GM19099 (cell line): ENCODE data around the gene KIAA0513.

Experiments used
- POLR2A ChIP-seq: IDR thresholded peaks from 3 replicates; pipeline ENCODE4 v1.6.1; 2011; ENCODE audit warnings: low read depth; ENCODE audit not compliant: insufficient read length; ENCODE audit errors: extremely low read depth

The KIAA0513 gene

DNA sequence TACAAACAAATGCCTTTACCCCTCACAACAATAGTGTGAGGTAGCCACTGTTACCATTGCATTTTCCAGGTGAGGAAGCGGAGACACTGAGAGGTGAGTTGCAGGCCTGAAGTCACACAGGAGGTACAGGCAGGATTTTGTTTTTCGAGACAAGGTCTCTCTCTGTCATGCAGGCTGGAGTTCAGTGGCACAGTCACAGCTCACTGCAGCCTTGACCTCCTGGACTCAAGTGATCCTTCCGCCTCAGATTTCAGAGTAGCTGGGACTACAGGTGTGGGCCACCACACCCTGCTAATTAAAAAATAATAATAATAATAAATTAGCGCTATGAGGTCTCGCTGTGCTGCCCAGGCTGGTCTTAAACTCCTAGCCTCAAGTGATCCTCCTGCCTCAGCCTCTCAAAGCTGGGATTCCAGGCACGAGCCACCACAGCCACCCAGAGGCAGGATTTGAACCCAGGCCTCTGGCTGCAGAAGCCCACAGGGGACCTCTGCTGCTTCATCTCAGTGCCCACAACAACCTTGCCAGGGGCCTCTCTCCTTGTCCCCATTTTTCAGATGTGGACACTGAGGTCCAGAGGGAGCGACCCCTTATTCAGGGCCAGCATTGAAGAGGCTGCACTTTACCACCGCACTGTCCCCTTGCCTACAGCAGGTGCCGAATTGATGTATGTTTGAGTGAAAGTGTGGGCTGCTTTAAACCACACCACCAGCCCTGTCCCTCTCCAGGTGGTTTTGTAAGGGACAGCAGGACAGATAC lies 100.7 kb downstream of the KIAA0513 start:
- TF ChIP-seq POLR2A: no peak

GRCh38 chr16:85129876-85130704 lies 102.5 kb downstream of the KIAA0513 start:
- no peak for TF ChIP-seq POLR2A

GRCh38 chr16:85130705-85131028 lies 103.1 kb downstream of the KIAA0513 start:
- no peak for TF ChIP-seq POLR2A

- no peak for TF ChIP-seq POLR2A
These were observed 105.1 kb downstream of the KIAA0513 start for GRCh38 chr16:85132456-85133289.

GRCh38 chr16:85133290-85133599 lies 105.7 kb downstream of the KIAA0513 start:
- no peak for TF ChIP-seq POLR2A

DNA sequence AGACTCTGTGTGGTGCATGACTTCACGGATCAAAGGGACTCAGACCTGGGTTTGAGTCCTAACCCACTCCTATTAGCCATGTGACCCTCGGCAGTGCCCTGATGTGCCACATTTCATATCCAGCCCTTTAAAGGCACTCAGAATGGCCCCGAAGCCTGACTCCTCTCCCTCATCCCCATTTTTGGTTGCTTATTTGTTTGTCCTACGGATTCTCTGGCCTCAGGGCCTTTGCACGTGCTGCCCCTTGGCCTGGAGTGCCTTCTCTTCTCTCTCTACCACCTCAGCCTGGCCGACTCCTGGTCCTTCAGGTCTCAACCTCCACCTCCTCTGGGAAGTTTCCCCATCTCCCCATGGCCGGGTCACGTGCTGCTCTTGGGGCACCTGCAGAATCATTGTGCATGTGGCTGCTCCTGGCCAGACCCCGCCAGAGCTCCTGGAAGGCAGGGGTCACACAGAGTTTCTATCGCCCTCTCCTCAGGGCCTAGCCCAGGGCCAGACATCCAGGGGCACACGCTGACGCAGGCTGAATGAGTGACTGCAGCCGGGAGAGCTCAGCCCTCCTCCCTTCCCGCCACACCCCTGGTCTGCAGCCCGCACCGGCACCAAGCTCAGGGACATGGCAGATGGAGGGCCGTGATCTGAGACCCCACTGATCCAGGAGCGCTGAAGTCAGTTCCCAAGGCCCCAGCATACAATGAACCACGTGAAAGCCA lies 106.6 kb downstream of the KIAA0513 start:
- TF ChIP-seq POLR2A: no peak

GRCh38 chr16:85134789-85135142 lies 107.2 kb downstream of the KIAA0513 start:
- no peak for TF ChIP-seq POLR2A

GRCh38 chr16:85136213-85136701 lies 108.7 kb downstream of the KIAA0513 start:
- no peak for TF ChIP-seq POLR2A

DNA sequence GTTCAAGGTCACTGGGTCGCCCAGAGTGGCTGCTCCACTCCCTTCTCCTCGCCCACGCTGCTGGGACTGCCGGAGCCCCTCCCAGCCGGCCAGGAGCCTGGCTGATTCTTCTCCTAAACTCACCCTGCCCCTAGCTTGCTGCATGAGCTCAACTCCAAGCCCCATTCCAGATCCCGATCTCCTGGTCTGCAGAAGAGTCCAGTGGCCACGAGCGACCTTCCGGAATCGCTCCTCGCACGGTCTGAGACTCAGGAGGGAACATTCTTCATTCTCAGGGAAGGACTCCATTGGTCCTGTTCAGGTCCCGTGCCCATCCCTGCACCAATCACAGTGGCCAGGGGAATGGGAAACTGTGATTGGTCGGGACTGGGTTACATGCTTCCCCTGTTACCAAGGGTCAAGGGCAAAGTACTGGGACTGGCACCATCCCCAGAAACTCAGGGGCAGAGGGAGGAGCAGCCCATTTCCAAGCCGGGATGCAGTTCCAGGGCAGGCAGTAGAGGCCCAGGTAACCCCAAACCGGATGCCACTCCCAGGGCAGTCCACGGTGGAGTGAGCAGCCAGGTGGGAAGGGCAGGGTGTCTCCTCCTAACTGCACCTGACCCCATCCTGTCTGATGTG lies 109.2 kb downstream of the KIAA0513 start:
- TF ChIP-seq POLR2A: no peak

DNA sequence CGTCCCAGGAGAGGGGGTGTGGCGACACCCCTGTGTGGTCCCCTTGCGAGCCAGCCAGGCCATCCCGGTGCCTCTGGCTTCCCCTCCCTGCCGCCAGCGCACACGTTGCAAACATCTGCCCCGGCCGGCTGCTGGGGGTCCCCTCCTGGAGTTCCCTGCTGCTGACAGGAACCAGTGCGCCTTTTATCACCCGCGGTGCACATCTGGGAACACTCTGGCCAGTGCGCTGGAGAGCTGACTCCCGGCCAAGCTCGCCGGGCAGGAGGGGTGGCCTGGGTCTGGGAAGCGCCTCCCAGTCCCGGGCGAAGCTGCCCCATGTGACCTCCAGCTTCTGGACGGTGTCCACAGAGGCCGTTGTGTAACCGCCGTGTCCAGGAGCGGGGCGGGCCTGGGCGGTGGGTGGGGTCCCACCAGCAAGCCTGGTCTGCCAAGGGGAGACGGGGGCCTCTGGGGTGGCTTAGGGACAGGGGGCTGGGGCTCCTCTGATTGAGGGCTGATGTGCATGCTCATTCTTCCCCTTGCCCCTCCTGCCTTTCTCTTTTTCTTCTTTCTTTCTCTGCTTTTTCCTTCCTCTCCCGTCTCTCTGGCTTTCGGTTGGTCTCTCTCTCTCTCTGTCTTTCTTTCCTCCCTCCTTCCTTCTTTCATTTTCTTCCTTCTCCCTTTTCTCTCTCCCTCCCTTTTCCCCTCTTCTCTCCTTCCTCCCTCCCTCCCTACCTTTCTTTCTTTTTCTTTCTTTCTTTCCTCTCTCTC lies 109.9 kb downstream of the KIAA0513 start:
- no peak for TF ChIP-seq POLR2A

- TF ChIP-seq POLR2A: no peak
These were observed 110.7 kb downstream of the KIAA0513 start for GRCh38 chr16:85138073-85138824.

- TF ChIP-seq POLR2A: no peak
These were observed 111.4 kb downstream of the KIAA0513 start for GRCh38 chr16:85138825-85139627.
